Activated naive CD8-positive, alpha-beta T cell (primary cell): ENCODE results near the gene CYP17A1.

ENCODE experiments used
- H3K27ac Mint-ChIP-seq: one replicate; pipeline ENCODE4 v1.8.0; 2021; ENCODE audit warnings: mixed read lengths
- H3K27me3 Mint-ChIP-seq: one replicate; pipeline ENCODE4 v1.8.0; 2021; ENCODE audit warnings: mixed read lengths
- H3K36me3 Mint-ChIP-seq: one replicate; pipeline ENCODE4 v1.8.0; 2021; ENCODE audit warnings: mixed read lengths
- H3K4me1 Mint-ChIP-seq: one replicate; pipeline ENCODE4 v1.8.0; 2021; ENCODE audit warnings: low read depth, mixed read lengths
- H3K4me3 Mint-ChIP-seq: one replicate; pipeline ENCODE4 v1.8.0; 2021; ENCODE audit warnings: mild to moderate bottlenecking, mixed read lengths
- H3K9me3 Mint-ChIP-seq: one replicate; pipeline ENCODE4 v1.8.0; 2021; ENCODE audit warnings: low read depth, mixed read lengths

CYP17A1 gene

DNA sequence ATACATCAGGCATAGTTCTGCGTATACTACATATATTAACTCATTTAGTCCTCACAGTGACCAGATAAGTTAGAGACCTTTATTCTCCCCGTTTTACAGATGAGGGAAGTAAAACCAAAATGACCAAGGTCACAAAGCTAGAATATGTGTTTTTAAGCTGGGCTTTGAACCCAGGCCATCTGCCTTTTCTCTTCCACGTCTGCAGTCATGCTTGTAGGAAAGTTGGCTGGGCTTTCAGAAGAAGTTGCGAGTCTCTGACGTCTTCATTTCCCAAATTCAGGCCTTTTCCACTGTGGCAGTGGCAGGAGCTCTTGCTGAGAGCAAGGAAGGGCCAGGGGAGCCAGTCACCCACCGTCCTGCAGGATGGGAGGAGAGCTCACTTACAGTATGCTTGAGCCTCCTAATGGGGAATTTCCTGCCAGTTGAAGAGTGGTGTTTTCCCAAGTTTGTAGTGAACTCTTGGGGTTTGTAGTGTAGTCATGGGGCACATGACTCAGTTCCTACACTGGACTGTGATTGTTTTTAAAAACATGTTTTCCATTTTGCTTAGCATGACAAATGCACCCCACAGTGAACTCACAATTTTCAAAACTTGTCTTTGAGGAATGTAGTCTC is 34.2 kb downstream of the CYP17A1 start:
- no peaks in the 10 kb centered on the region for H3K27me3 Mint-ChIP-seq
- H3K36me3 Mint-ChIP-seq: peaks cover 14% of the 10 kb centered on the region
- peaks cover 36% of the 10 kb centered on the region for H3K4me1 Mint-ChIP-seq
- H3K9me3 Mint-ChIP-seq: no peaks in the 10 kb centered on the region
- H3K27ac Mint-ChIP-seq: peak overlapping the region; percentile 96
- H3K4me3 Mint-ChIP-seq: peak overlapping the region; percentile 62

DNA sequence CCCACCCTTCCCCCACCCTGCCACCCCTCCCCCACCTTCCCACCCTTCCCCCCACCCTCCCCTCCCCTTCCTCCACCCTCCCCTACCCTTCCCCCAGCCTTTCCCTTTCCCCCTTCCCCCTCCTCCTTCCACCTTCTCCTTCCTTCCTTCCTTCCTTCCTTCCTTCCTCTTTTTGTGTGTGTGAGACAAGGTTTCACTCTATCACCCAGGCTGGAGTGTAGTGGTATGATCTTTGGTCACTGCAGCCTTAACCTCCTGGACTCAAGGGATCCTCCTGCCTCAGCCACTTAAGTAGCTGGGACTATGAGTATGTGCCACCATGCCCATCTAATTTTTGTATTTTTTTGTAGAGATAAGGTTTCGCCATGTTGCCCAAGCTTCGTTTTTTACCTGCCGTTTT is 35.2 kb downstream of the CYP17A1 start:
- peak overlapping the region; percentile 96 for H3K27ac Mint-ChIP-seq
- H3K27me3 Mint-ChIP-seq: no peaks in the 10 kb centered on the region
- peaks cover 39% of the 10 kb centered on the region for H3K4me1 Mint-ChIP-seq
- peak overlapping the region; percentile 23 for H3K4me3 Mint-ChIP-seq
- H3K36me3 Mint-ChIP-seq: peaks cover 14% of the 10 kb centered on the region
- no peaks in the 10 kb centered on the region for H3K9me3 Mint-ChIP-seq

DNA sequence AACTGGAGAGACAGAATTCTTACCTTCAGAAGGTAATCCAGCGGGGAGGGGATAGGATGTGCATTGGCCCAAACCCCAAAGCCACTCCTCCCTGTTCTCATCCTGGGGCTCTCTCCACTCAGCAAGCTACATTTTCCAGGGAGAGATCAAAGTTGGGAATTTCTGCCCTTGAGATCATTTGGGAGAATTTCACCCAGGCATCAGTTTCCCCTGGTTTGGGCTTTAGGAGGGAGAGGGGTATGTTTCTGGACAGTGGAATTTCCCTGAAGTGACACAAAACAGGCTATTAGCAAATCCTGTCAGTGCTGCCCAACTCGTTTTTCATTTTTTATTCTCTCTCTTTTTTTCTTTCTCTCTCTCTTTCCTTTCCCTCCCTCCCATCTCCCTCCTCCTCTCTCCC is 35.7 kb downstream of the CYP17A1 start:
- H3K27me3 Mint-ChIP-seq: no peaks in the 10 kb centered on the region
- peaks cover 41% of the 10 kb centered on the region for H3K4me1 Mint-ChIP-seq
- H3K9me3 Mint-ChIP-seq: no peaks in the 10 kb centered on the region
- H3K27ac Mint-ChIP-seq: peak overlapping the region; percentile 59
- H3K36me3 Mint-ChIP-seq: peaks cover 16% of the 10 kb centered on the region
- H3K4me3 Mint-ChIP-seq: no peak overlapping the region

DNA sequence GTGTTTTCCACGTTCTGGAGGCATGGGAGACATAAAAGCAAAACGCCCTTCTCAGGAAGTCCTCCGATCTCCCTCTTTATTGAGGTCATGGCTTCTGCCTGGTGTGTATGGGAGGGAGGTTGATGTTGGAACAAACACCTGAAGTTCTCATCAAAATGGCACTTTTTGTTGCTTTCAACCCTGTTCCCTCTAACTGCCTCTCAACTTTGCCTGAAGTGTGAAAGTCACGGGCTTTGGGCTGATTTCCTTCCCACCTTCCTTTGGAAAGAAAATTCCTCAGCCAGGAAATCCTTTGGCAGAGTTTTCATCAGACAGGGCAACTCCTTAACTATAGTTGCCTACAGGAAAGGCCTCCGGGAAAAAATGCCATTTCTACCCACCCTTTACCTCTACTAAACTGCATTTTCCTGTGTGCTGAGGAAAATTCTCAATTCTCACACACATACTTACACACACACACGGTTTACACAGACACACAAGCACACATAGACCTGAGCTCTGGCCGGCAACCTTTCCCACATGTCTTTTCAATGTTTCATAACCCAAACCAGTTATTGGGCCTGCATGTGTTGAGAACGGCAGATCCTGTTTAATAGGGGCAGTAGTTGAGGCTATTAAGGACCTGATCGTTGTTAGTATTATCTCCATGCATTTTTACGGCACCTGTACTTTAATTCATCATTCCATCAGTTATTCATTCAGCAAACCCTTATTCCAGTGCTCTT is 36.4 kb downstream of the CYP17A1 start:
- H3K36me3 Mint-ChIP-seq: peaks cover 16% of the 10 kb centered on the region

DNA sequence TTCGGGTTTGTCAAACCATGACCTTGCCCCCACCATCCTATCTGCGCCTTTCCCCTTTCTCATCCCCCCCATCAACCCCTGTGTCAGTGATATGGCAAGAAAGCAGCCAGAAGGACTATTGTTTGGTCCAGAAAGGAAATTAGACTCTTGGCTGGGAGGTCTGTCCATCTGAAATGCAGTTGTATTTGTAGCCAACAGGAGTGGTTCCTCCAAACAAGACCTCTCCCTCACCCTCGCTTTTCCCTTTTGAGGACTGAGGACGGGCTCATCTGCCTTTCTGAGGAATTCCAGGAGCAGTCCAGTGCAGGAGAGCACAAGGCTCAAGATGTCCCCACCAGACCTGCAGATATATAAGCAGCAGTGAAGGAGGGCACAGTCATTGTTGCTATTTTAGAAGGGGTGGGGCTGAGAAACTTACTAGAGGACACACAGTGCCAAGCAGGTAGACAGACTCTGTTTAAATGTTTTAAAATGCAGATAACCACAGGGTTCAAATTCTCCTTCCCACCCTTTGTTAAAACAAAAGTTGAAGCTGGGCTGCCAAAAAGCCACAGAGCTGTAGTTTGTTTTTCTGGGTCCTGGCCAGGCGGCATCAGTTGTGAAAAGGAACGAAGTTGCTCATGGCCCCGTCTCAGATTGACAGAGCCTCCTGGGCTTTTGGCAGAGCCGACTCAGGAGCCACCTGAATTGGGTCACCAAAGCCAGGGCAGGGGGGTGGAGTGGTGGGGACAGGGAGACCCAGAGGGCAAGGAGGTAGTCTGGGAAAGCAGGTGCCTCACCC is 37.3 kb downstream of the CYP17A1 start:
- no peak overlapping the region for H3K4me3 Mint-ChIP-seq
- no peaks in the 10 kb centered on the region for H3K9me3 Mint-ChIP-seq
- no peaks in the 10 kb centered on the region for H3K27me3 Mint-ChIP-seq
- peaks cover 56% of the 10 kb centered on the region for H3K4me1 Mint-ChIP-seq
- H3K36me3 Mint-ChIP-seq: peaks cover 16% of the 10 kb centered on the region
- H3K27ac Mint-ChIP-seq: peak overlapping the region; percentile 59

More for the DNA sequence above, 36.4 kb downstream of the CYP17A1 start:
- peaks cover 47% of the 10 kb centered on the region for H3K4me1 Mint-ChIP-seq
- peak overlapping the region; percentile 59 for H3K27ac Mint-ChIP-seq
- no peak overlapping the region for H3K4me3 Mint-ChIP-seq
- no peaks in the 10 kb centered on the region for H3K9me3 Mint-ChIP-seq
- no peaks in the 10 kb centered on the region for H3K27me3 Mint-ChIP-seq

DNA sequence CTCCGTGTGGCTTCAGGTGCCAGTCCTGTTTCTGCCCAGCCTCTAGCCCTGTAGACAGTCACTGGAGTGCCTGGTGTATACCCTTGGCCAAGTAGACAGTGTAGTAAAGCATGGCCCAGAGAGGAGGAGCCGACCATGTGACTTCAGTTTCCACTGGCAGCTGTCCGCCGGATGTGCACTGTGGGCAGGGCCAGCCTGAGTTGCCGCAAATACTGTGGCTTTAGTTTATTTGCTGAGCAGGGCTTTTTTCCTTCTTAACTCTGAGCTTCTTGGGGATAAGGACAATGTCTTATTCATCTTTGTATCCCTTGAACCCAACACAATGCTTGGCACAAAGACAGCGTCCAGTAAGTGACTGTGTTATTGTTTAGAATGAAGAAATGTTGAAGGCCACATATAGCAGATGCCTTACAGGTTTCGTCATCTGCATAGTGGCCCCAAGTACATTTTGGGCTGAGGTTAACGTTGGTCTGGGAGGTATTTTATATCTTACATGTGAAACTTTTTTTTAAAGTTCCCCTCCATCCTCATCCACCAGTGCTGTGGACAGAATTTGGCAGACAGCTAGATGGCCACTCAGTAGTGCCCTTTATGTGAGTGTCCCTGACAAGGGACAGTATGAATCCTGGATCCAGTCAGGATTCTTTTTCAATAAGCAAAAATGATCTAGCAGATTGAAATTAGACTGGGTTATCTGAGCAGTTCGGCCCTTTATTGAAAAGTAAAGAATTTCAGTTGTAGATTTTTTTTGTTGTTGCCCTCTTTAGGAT is 40.6 kb downstream of the CYP17A1 start:
- peaks cover 47% of the 10 kb centered on the region for H3K4me1 Mint-ChIP-seq
- no peaks in the 10 kb centered on the region for H3K9me3 Mint-ChIP-seq
- H3K4me3 Mint-ChIP-seq: peak overlapping the region; percentile 5
- no peaks in the 10 kb centered on the region for H3K27me3 Mint-ChIP-seq
- H3K27ac Mint-ChIP-seq: peak overlapping the region; percentile 91
- H3K36me3 Mint-ChIP-seq: peaks cover 2% of the 10 kb centered on the region

DNA sequence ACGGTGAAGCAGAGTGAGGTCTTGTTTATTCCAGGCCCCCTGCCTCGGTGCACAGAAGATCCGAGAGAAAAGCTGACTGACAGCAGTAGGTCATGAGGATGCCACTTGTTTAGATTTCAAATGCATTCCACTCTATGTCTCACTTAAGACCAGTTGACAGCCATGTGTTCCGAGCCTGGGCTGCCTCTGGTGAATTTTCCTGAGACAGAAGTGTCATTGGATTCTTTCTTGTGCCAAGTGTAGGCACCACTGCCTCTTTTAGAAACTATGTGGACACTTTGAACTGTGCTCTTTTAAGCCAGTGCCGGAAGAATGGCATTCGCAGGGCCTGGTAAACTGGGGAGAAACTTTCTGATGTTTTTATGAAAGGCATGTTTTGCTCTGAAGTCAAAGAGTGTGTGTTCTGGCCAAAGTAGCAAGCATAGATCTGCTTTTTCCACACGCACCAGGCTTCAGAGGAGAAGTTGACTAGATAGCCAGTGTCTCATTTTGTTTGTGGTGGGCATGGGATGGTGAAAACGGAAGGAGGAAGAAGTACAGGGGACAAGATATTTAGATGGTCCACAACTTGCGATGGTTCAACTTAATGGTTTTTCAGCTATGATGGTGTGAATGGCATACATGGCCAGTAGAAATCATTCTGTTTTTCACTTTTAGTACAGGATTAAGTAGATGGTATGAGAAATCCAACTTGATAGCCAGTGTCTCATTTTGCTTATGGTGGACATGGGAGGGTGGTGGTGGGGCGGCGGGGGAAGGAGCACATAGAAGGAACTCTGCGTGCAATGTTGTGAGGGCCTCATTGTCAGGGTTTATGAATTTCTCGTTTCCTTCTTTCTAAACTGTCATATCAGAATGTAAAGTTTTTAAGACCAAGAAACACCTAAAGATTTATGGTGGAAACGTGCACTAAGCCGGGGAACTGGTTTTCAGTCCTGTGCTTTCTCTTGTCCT is 41.5 kb downstream of the CYP17A1 start:
- peak overlapping the region; percentile 71 for H3K4me3 Mint-ChIP-seq
- peaks cover 6% of the 10 kb centered on the region for H3K36me3 Mint-ChIP-seq
- peak overlapping the region; percentile 91 for H3K27ac Mint-ChIP-seq
- peaks cover 45% of the 10 kb centered on the region for H3K4me1 Mint-ChIP-seq
- H3K27me3 Mint-ChIP-seq: no peaks in the 10 kb centered on the region
- no peaks in the 10 kb centered on the region for H3K9me3 Mint-ChIP-seq

DNA sequence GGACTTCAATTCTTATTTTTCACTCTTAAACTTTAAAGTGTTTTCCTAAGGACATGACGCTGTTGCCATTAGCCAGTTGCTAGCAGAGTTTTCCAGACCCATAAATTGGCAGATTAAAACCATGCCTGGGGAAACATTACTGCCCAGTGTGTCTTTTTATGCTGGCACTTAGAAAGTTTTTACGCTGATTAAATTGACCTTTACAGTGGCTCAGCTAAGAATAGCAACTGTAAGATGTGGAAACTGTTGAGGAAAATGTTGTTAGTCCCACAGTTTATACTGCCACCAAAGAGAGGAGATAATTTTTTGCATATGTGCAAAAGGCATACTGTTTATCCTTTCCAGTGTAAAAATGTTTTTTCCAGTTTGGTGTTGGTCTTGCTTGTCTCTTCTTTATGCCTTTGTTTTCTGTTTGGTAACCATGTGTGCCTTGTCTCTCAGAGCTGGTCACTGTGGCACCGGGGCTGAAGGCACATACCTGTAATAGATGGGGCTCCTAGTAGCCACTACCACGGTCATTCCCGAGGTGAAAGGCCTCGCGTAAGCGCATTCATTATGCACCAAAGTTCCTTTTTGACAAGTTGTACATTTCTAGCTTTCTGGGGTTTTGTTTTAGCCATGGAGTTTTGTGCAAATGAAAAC is 45.3 kb downstream of the CYP17A1 start:
- peaks cover 13% of the 10 kb centered on the region for H3K36me3 Mint-ChIP-seq
- H3K4me1 Mint-ChIP-seq: peaks cover 48% of the 10 kb centered on the region
- H3K9me3 Mint-ChIP-seq: peaks cover 4% of the 10 kb centered on the region
- no peak overlapping the region for H3K27ac Mint-ChIP-seq
- no peaks in the 10 kb centered on the region for H3K27me3 Mint-ChIP-seq
- no peak overlapping the region for H3K4me3 Mint-ChIP-seq

DNA sequence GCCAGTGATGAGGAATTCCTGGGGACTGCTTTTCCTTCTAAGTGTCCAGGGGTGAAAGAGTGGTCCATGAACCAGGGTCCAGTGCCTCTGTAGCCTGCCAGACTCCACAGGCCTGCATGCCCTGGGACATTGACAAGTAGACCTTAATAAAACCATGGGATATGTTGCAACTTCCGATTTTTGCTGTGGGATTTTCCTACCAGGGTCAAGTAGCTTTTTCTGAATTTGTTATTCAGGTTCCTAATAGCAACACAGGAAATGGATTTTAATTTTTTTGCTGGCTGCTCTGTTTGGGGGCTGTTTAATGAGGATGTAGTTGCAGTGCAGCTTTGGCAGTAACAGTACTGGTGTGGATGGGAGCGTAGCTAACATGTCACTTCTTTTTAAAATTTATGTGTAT is 51.4 kb downstream of the CYP17A1 start:
- Mint-ChIP-seq H3K27ac (no peak overlapping the region), H3K9me3 (peaks cover 4% of the 10 kb centered on the region), H3K27me3 (no peaks in the 10 kb centered on the region), H3K4me1 (peaks cover 47% of the 10 kb centered on the region), H3K36me3 (peaks cover 10% of the 10 kb centered on the region), H3K4me3 (no peak overlapping the region)

DNA sequence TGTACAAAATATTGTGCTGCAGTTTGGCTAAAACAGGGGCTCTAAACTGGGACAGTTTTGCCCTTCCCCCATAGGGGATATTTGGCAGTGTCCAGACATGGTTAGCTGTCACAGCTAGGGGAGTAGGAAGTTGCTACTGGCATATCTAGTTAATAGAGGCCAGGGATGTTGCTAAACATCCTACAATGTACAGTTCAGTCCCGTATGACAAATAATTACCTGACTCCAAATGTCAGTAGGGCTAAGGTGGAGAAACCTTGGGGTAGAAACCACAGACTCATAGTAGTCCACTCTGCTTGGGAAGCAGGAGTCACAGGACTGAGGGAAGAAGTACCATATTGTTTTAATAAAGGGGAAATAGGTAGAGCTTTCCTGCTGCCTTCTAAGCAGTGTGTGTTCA is 53.6 kb downstream of the CYP17A1 start:
- Mint-ChIP-seq H3K4me1 (peaks cover 53% of the 10 kb centered on the region), H3K9me3 (no peaks in the 10 kb centered on the region), H3K36me3 (peaks cover 6% of the 10 kb centered on the region), H3K4me3 (no peak overlapping the region), H3K27ac (no peak overlapping the region), H3K27me3 (no peaks in the 10 kb centered on the region)

DNA sequence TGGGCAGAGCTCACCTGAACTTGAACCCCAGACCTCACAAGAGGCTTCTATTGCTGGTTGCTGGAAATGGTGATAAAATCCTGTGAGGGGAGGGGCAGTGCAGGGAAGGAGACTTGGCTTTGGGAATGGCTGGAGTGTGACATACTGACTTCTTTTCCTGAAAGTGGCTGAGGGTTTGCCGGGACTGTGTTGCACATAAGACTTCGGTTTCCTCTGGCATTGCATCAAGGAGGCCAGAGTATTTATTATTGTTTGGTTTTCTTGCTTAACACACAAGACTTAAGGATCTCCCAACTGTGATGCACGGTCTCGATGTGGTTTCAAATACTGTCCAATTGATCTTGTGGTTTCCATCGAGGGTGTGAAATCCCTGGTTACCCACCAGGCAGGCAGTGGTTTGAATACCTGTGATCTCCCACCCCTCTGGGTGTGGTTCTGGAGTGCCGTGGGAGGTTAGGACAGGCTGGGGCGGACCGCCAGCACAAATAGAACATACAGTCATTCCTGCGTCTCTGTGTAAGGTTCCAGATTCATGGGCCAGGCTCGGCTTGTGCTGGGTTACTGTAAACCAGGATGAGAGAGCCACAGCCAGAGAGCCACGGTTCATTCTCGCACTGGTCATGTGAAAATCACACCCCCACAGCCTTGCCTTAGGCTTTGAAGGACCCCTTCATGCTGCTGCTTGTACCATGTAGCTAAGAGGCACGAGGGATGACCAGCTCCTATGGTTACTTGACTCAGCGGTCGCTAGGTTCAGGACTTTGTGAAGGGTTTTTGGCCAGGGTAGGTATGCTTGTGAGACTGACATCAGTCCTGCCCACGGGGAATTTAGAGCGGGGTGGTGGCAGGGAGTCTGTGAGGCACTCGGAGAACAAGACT is 54.3 kb downstream of the CYP17A1 start:
- no peak overlapping the region for H3K27ac Mint-ChIP-seq

DNA sequence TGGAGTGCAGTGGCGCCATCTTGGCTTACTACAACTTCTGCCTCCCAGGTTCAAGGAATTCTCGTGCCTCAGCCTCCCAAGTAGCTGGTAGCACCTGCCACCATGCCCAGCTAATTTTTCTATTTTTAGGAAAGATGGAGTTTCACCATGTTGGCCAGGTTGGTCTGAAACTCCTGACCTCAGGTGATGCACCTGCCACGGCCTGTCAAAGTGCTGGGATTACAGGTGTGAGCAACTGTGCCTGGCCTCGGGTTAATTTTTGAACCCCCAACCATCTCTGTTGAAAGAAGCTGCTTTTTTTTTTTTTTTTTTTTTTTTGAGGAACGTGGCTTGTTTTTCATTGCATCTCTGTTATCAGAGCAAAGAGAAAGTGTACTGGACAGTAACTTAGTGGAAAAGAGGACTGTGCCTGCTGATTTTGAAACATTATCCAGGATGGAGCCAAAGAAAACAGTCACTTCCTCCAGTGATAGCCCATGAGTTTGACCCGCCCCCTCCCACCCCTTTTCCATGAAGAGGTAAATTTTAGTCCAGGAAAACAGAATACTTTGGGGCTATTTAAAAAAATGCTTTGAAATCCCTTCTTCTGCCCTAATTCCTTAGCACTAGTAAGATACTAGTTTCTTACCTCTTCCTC is 55.2 kb downstream of the CYP17A1 start:
- H3K27me3 Mint-ChIP-seq: no peaks in the 10 kb centered on the region
- H3K4me1 Mint-ChIP-seq: peaks cover 63% of the 10 kb centered on the region
- H3K36me3 Mint-ChIP-seq: peaks cover 4% of the 10 kb centered on the region
- no peak overlapping the region for H3K27ac Mint-ChIP-seq
- H3K4me3 Mint-ChIP-seq: no peak overlapping the region
- no peaks in the 10 kb centered on the region for H3K9me3 Mint-ChIP-seq

More for the DNA sequence above, 54.3 kb downstream of the CYP17A1 start:
- H3K27me3 Mint-ChIP-seq: no peaks in the 10 kb centered on the region
- no peak overlapping the region for H3K4me3 Mint-ChIP-seq
- no peaks in the 10 kb centered on the region for H3K9me3 Mint-ChIP-seq
- H3K4me1 Mint-ChIP-seq: peaks cover 57% of the 10 kb centered on the region
- H3K36me3 Mint-ChIP-seq: peaks cover 4% of the 10 kb centered on the region
